ENCODE data around the gene CASKIN2. TPM values are rescaled to one million over a fixed set of nuclear protein-coding genes. Genes with fewer than 3 reads are reported as not detected.

The CASKIN2 gene, protein sequence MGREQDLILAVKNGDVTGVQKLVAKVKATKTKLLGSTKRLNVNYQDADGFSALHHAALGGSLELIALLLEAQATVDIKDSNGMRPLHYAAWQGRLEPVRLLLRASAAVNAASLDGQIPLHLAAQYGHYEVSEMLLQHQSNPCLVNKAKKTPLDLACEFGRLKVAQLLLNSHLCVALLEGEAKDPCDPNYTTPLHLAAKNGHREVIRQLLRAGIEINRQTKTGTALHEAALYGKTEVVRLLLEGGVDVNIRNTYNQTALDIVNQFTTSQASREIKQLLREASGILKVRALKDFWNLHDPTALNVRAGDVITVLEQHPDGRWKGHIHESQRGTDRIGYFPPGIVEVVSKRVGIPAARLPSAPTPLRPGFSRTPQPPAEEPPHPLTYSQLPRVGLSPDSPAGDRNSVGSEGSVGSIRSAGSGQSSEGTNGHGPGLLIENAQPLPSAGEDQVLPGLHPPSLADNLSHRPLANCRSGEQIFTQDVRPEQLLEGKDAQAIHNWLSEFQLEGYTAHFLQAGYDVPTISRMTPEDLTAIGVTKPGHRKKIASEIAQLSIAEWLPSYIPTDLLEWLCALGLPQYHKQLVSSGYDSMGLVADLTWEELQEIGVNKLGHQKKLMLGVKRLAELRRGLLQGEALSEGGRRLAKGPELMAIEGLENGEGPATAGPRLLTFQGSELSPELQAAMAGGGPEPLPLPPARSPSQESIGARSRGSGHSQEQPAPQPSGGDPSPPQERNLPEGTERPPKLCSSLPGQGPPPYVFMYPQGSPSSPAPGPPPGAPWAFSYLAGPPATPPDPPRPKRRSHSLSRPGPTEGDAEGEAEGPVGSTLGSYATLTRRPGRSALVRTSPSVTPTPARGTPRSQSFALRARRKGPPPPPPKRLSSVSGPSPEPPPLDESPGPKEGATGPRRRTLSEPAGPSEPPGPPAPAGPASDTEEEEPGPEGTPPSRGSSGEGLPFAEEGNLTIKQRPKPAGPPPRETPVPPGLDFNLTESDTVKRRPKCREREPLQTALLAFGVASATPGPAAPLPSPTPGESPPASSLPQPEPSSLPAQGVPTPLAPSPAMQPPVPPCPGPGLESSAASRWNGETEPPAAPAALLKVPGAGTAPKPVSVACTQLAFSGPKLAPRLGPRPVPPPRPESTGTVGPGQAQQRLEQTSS (N-terminal part only)
- 7.1 and 8.0 TPM in 2 replicates for total RNA-seq

GRCh38 chr17:75515496-75516254 is at the start of gene CASKIN2:
CASKIN2 (minus strand) TSS chr17:75515537; CDS start chr17:75513804, 1,733 bp downstream.

DNA sequence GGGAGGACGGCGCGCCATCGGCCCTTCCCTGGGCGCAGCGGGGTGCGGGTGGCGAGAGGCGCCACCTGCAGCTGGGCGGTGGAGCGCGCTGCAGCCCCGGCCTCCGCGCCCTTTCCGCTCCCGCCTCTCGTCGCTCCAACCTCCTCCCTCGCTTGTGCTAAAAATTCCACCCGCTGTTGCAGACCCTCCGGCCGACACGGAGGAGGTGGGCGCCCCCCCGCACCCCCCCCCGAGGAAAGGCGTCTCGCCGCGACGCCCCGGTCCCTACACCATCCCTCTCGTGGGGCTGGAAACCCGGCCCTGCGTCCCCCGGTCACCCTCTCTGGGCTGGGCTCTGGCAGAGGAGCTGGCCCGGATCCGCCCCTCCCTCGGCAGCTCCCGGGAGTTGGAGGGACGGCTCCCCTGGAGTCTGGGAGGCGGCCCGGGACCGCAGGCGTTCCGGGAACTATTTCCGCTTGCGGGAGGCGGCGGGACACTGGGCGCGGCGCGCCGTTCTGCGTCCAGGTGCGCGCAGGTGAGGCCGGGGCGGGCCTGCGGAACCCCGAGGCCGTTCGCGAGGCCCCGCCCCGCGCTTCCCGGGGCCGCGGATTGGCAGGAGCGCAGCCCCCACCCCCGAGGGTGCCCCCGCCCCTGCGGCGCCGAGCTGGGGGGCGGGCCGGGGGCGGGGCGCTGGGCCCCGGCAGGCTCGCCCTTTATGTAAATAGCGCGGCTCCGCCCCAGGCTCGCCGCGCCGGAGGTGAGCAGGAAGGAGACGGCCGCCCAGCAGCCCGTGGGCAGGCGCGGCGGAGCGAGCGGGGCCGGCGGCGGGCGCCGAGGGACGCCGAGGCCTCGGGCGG is 9.9 kb upstream of the CASKIN2 start, which contains the start of gene LLGL2:
Gene LLGL2 (plus strand): TSS at position 728 of the 836 bp plus-strand sequence. CDS start 17,730 bp downstream, outside the sequence.

DNA sequence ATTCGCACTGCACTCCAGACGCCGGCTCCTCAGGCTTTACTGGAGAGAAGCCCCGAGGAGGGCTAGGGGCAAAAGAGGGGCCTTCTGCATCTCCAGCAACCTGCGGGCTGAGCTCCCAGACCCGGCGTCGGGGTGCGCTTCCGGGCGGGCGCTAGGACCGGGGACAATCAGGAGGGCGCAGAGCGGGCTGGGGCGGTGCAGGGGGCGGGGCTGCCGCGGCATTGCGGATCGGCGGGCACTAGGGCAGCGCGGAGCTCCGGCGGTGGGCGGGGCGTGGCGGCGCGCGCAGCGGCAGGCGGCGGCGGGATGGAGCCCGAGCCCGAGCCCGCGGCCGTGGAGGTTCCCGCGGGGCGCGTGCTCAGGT is 900 bp upstream of the CASKIN2 start, which contains the start of gene TSEN54:
Gene TSEN54 (plus strand): TSS at position 274 of the 364 bp plus-strand sequence. CDS start 33 bp downstream, at position 307.

DNA sequence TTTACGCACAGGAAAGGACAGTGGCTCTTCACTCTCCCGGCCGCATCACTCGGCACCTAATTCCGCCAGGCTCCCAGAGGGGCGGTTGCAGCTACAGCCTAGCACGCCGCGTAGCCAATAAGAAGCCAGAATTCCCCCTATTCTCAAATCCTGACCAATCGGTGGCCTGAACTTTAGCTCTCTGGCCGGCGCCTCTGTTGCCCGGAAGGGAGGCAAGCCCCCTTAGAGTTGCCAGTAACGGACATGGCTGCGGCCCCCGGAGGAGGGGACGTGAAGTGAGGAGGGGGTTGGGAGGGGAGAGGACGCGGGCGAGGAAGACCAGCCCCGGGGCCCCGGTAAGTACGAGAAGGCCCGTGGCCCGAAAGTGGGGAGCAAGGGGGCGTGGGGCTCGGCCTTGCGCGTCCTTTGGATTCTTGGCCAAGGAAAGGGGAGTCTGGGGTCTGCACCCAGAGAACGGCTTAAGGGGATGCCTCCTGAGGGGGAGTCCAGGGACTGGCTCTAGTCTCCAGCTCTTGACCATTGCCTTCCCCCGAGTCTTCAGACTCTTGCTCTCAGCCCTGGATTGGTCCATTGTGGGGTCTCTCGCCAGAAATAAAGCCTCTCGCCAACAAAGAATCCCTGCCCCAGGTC is 58.8 kb downstream of the CASKIN2 start, which contains the start of gene TMEM94:
Gene TMEM94 (plus strand): TSS at position 219 of the 630 bp plus-strand sequence. CDS start 15,271 bp downstream, outside the sequence.

Other genes with a start within 250 kb of the CASKIN2 start
- 5.8 and 6.9 TPM in 2 replicates for gene MIF4GD, start 244.3 kb downstream of the CASKIN2 start, total RNA-seq
- gene SLC25A19, start 226.1 kb downstream of the CASKIN2 start, total RNA-seq: 5.3 and 5.5 TPM in 2 replicates
- gene GRB2, start 109.9 kb downstream of the CASKIN2 start, total RNA-seq: 74.9 and 86.8 TPM in 2 replicates
- 37.2 and 53.6 TPM in 2 replicates for gene TMEM94, start 58.9 kb downstream of the CASKIN2 start, total RNA-seq
- gene TSEN54, start 991 bp upstream of the CASKIN2 start, total RNA-seq: 7.4 and 11.1 TPM in 2 replicates
- gene LLGL2, start 10.2 kb upstream of the CASKIN2 start, total RNA-seq: 0.15 and 1.3 TPM in 2 replicates
- gene MYO15B, start 72.3 kb upstream of the CASKIN2 start, total RNA-seq: 4.1 and 6.1 TPM in 2 replicates
- gene SMIM5, start 117.9 kb upstream of the CASKIN2 start, total RNA-seq: 0.29 TPM in 1 of 2 replicates, not detected in the other
- gene RECQL5, start 151.6 kb upstream of the CASKIN2 start, total RNA-seq: 24.0 and 34.1 TPM in 2 replicates
- 60.5 and 69.4 TPM in 2 replicates for gene SAP30BP, start 151.8 kb upstream of the CASKIN2 start, total RNA-seq
- 0.50 and 4.2 TPM in 2 replicates for gene ITGB4, start 205.9 kb upstream of the CASKIN2 start, total RNA-seq
- gene GALK1, start 249.7 kb upstream of the CASKIN2 start, total RNA-seq: 52.1 and 58.6 TPM in 2 replicates